IMR-90 (cell line): ENCODE measurements around the gene SIPA1L3.

ENCODE experiments used
- CEBPB ChIP-seq: IDR thresholded peaks from 2 replicates; pipeline ENCODE4 v1.6.1; 2012; ENCODE audit warnings: low read depth, low read length, improper control_type of control experiment
- CHD1 ChIP-seq: IDR thresholded peaks from 2 replicates; pipeline ENCODE4 v1.6.1; 2012; ENCODE audit warnings: low read depth, low read length, improper control_type of control experiment
- MAFK ChIP-seq: IDR thresholded peaks from 2 replicates; pipeline ENCODE4 v1.6.1; 2012; ENCODE audit warnings: low read depth, low read length, improper control_type of control experiment
- MAZ ChIP-seq: IDR thresholded peaks from 2 replicates; pipeline ENCODE4 v1.6.1; 2012; ENCODE audit warnings: low read depth, mild to moderate bottlenecking, low read length, improper control_type of control experiment, moderate library complexity, borderline replicate concordance
- MXI1 ChIP-seq: IDR thresholded peaks from 2 replicates; pipeline ENCODE4 v1.6.1; 2012; ENCODE audit warnings: low read depth, mild to moderate bottlenecking, low read length, moderate library complexity, borderline replicate concordance
- POLR2A ChIP-seq: IDR thresholded peaks from 2 replicates; pipeline ENCODE4 v1.6.1; 2012; ENCODE audit warnings: mild to moderate bottlenecking, low read depth, low read length
- RAD21 ChIP-seq: IDR thresholded peaks from 2 replicates; pipeline ENCODE4 v1.6.1; 2012; ENCODE audit warnings: low read length, improper control_type of control experiment
- TF ChIP-seq, protein P1 (sequence below): conservative IDR thresholded peaks from 2 replicates; pipeline ENCODE4 v1.5.1; 2012; ENCODE audit warnings: mild to moderate bottlenecking, low read depth, low read length, improper control_type of control experiment

DNA sequence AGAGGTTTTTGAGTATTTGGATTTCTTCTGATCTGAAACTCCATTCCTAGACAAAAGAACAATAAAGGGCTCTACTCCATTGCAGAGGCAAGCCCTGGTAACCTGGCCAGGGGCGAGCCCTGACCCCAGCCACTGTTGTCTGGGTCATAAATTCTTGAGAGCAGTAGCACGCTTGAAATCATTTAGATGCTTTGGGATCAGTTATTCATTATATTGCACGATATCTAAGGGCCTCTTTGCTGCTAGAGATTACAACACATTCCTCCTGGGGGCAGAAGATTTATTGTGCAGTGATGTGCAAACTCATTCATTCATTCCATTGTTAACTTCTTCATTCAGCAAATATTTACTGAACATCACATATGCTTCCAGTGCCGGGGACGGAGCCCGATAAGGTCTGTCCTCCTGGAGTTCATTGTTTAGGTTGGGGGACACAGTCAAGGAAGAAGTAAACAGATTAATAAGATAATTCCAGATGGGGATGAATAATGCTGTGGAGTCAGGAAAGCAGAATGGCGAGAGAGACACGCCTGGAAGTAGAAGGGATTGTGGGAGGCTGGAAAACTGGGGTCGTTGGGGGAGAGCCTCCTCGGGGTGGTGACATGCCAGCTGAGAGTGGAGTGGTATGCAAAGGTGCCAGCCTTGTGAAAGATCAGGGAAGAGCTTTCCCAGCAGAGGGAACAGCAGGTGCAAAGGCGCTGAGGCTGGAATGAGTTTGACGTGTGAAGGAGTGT is 34.9 kb downstream of the SIPA1L3 start:
- TF ChIP-seq RAD21 (no peak), MAZ (no peak), MAFK (no peak), CEBPB (no peak), MXI1 (no peak), POLR2A (no peak), CHD1 (no peak)
- TF ChIP-seq, protein P1, sequence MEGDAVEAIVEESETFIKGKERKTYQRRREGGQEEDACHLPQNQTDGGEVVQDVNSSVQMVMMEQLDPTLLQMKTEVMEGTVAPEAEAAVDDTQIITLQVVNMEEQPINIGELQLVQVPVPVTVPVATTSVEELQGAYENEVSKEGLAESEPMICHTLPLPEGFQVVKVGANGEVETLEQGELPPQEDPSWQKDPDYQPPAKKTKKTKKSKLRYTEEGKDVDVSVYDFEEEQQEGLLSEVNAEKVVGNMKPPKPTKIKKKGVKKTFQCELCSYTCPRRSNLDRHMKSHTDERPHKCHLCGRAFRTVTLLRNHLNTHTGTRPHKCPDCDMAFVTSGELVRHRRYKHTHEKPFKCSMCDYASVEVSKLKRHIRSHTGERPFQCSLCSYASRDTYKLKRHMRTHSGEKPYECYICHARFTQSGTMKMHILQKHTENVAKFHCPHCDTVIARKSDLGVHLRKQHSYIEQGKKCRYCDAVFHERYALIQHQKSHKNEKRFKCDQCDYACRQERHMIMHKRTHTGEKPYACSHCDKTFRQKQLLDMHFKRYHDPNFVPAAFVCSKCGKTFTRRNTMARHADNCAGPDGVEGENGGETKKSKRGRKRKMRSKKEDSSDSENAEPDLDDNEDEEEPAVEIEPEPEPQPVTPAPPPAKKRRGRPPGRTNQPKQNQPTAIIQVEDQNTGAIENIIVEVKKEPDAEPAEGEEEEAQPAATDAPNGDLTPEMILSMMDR: no peak
